DMS 273 (cell line): ENCODE data around the gene VTI1A.

Experiments used
- DNase-seq: peaks from one replicate; lab custom pipeline; 2025; ENCODE audit not compliant: unreplicated experiment; lab: John Stamatoyannopoulos, UW

The VTI1A gene

GRCh38 chr10:112801004-112801403 lies 354.0 kb downstream of the VTI1A start:
- DNase-seq: no peak

- no peak for DNase-seq
These were observed 354.7 kb downstream of the VTI1A start for GRCh38 chr10:112801748-112802147.

- no peak for DNase-seq
These were observed 355.5 kb downstream of the VTI1A start for GRCh38 chr10:112802411-112803022.

- peak; percentile 76 for DNase-seq
These were observed 357.0 kb downstream of the VTI1A start for GRCh38 chr10:112803961-112804401.

GRCh38 chr10:112805254-112805590 lies 358.2 kb downstream of the VTI1A start:
- no peak for DNase-seq

- DNase-seq: no peak
These were observed 358.7 kb downstream of the VTI1A start for GRCh38 chr10:112805701-112806100.

GRCh38 chr10:112807013-112807412 lies 360.0 kb downstream of the VTI1A start:
- DNase-seq: peak; percentile 8

- DNase-seq: no peak
These were observed 362.7 kb downstream of the VTI1A start for GRCh38 chr10:112809736-112810135.

- DNase-seq: no peak
These were observed 363.7 kb downstream of the VTI1A start for GRCh38 chr10:112810711-112811151.

- no peak for DNase-seq
These were observed 364.9 kb downstream of the VTI1A start for GRCh38 chr10:112811741-112812551.

- no peak for DNase-seq
These were observed 365.6 kb downstream of the VTI1A start for GRCh38 chr10:112812586-112812985.

- DNase-seq: no peak
These were observed 367.0 kb downstream of the VTI1A start for GRCh38 chr10:112813866-112814591.

- no peak for DNase-seq
These were observed 368.4 kb downstream of the VTI1A start for GRCh38 chr10:112815269-112816032.

- no peak for DNase-seq
These were observed 369.0 kb downstream of the VTI1A start for GRCh38 chr10:112816033-112816430.

- no peak for DNase-seq
These were observed 369.9 kb downstream of the VTI1A start for GRCh38 chr10:112816891-112817290.

GRCh38 chr10:112817981-112818777 lies 371.2 kb downstream of the VTI1A start:
- DNase-seq: no peak

GRCh38 chr10:112819231-112819630 lies 372.2 kb downstream of the VTI1A start:
- DNase-seq: no peak

GRCh38 chr10:112820320-112820719 lies 373.3 kb downstream of the VTI1A start:
- no peak for DNase-seq

GRCh38 chr10:112821038-112821437 lies 374.0 kb downstream of the VTI1A start:
- no peak for DNase-seq

- DNase-seq: no peak
These were observed 374.6 kb downstream of the VTI1A start for GRCh38 chr10:112821663-112822062.
